Activated CD4-positive, alpha-beta T cell treated with anti-CD3 and anti-CD28 coated beads, Interleukin-2, amount 50 U/mL, for 24 hours (primary cell): ENCODE results near the gene DNAJC5G.
A peak's percentile ranks its signal among the peaks of the same experiment; 100 is the strongest.
"Not testable (repeated sequence)": the region's sequence is repeated elsewhere in the genome, so short reads cannot be mapped to it uniquely, and the experiment has no call there.

Experiments used
- DNase-seq, 2 donors: peaks; one replicate each; pipeline ENCODE4 v3.0.0-alpha.2; 2020; ENCODE audit warnings: low read depth in 1 of 2, low spot score in 1 of 2

The DNAJC5G gene

DNA sequence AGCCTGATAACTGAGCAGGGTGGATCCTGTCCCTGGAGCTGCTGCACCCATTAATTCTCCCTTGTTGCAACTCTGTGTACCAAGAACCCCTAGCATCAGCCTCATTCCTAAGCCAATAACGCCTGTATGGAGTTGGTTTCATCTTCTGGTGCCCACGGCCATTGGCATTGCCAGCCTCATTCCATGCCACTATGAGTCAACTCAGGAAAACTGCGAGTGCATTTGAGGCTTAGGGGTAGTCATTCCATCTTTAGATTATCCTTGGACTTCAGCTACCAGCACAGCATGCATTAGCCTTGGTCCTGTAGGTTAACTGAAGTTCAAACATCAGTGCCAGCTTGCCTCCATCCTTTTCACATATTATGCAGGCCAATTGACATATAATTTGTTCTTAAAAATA is 5.6 kb downstream of the DNAJC5G start:
- no peak for DNase-seq

- no peak for DNase-seq
Measured at GRCh38 chr2:27281442-27281841, 6.2 kb downstream of the DNAJC5G start.

DNA sequence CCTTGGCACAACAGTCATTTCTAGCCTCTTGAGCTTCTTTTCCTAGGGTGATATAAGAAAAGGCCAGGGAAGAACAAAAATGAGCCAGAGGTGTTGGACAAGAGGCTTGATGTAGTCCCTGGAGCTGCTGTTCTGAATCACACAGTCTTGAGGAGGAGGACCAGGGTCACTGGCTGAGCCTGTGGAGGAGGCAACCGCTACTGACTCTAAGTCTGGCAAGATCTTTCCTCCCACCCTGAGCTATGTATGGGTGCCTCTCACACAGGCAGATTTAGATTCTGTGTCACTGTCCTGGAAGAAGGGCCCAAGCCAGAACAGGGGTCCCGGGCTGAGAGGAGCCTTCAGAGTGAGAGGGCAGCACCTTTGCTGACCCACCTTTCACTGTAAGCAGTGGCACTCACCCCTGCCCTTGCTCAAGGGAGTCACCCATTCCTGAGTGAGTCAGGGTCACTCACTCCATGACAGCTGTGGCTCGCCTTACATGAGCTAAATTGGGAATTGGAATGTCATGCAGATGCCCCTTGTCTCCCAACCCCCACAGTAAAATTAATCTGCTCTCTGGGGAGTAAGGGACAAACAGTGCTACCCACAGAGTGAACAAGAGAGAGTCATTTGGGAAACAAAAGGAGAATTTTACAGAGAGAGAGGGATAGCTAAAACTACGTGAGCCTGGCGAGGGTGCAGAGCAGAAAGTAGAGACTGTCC is 6.8 kb downstream of the DNAJC5G start, which contains the start of gene TRIM54:
Gene TRIM54, plus strand, starts transcription at position 575 of the 705 bp plus-strand sequence. CDS start 303 bp downstream, outside the sequence.
- no peak for DNase-seq

DNA sequence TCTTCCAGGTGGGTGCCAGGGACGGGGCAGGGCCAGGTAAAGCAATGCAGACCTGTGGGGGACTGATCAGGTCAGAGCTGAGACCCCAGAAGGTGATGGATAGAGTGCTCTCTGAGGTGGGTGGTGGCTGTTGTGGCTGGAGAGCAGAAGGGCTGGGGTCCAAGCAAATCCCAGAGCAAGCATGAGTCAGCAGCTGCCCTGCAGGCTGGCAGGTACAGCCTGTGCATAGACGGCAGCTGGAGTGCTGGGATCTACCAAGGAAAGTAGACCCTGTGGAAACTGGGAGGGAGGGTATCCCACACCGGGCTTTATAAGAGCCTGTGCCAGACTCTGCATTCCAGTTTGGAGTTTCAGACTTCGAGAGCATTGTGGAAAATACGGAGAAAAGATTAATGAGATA is 7.7 kb downstream of the DNAJC5G start:
- DNase-seq, result no peak

DNA sequence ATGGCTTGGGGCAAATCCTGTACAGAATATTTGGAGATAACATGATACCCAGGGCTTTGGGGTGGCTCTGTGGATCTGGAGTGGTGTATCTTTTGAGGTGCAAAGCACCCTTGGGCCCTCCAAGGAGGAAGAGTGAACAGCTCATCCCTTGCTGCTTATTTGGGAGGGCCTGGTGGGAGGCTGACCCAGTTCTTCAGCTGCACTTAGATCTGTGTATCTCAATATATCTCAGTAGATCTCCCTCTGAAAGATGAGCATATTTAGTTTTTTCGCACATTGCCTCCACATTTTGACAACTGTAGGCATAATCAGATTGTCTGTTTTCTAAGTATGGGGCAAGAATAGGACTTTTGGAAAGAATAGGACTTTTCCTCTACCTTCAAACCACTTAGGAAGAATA is 9.8 kb downstream of the DNAJC5G start:
- no peak for DNase-seq

- DNase-seq, result no peak
Measured at GRCh38 chr2:27285481-27285880, 10.2 kb downstream of the DNAJC5G start.

DNA sequence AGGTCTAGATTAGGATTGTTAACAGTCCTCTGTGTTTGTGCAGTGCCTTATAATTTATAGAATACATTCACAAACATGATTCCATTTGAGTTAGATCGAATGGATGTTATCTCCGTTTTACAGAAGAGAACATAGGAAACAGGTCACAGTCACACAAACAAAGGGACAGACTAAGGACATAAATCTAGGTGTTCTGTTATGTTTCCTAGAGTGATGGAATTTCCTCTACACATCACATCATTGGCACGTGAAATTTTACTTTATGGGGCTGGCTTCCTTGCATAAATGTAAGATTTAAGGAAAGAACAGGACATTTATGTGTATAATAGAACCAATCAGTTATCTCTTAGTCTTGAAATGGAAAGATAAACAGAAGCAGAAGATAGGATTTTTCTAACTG is 13.4 kb downstream of the DNAJC5G start:
- DNase-seq, result no peak

- no peak for DNase-seq
Measured at GRCh38 chr2:27290549-27290948, 15.3 kb downstream of the DNAJC5G start.

DNA sequence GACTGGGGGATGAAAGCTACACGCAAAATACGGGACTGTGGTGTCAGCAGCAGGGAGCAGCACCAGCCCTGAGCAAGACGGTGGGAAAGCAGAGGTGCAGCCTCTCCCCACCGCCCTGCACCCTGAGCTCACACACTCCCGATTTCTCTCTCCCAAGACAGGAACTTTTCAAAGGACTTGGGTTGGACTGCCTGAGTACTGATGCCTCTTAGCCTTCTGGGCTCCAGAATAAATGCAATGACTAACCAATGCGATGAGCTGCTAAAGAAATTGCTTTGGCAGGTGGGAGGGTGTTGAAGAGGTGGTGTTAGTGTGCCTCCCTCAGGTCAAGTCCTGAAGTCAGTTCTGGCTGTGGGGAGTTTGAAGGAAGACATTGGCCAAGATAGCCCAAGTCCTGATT is 16.6 kb downstream of the DNAJC5G start:
- DNase-seq, result no peak

DNA sequence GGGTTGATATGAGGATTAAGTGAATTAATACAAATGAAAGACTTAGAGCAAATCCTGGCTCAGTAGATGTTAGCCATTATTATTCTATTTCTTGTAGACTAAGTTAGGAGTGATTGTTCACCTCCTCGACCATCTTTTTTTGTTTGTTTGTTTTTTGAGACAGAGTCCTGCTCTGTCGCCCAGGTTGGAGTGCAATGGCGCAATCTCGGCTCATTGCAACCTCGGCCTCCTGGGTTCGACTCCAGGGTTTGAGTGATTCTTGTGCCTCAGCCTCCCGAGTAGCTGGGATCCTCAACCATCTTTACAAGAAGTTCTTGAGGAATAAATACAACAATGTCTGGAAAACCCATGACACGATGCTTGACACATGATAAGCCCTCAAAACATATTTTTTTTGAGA is 19.7 kb downstream of the DNAJC5G start:
- DNase-seq, result no peak

DNA sequence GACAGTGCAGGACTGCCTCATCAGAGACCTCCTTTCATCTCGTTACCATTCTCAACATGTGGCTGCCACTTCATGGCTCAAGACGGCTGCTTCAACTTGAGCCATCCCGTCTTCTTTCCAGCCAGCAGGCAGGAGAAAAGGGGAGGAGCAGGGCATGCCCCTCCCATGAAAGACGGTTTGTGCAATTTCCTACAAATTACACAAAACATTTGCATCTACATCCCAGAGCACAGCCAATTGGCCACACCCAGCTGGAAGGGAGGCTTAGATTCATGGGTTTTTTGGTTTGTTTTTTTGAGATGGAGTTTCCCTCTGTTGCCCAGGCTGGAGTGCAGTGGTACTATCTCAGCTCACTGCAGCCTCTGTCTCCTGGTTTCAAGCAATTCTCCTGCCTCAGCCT is 21.2 kb downstream of the DNAJC5G start:
- DNase-seq, result no peak

- no peak for DNase-seq
Measured at GRCh38 chr2:27297195-27297594, 22.0 kb downstream of the DNAJC5G start.

DNA sequence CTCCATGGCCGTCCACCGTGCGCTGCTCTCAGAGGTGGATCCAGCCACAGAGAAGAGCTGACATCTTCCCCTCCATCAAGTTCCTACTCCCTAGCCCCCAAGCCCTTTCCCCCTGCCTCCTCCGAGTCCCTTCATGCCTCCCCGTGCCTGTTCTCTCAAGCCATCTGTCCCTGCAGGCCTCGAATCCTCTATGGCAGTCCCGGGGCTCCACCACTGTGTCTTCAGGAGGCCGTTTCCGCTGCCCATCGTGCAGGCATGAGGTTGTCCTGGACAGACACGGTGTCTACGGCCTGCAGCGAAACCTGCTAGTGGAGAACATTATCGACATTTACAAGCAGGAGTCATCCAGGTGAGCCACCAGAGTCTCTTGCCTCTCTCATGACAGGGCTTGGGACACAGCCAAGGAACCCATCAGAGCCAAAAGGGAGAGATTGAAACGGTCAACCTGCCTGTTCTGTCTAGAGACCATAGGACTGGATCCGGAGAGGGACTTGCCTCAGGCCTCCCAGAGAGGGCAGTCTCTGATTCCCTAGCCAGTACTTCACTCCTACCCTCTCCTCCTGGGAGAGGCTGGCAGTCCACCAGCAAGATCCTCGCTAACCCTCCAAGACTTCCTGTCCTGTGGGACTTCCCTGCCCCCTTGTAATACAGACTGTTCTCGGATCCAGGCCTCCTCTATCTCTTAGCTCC is 23.3 kb downstream of the DNAJC5G start:
- DNase-seq, result no peak

DNA sequence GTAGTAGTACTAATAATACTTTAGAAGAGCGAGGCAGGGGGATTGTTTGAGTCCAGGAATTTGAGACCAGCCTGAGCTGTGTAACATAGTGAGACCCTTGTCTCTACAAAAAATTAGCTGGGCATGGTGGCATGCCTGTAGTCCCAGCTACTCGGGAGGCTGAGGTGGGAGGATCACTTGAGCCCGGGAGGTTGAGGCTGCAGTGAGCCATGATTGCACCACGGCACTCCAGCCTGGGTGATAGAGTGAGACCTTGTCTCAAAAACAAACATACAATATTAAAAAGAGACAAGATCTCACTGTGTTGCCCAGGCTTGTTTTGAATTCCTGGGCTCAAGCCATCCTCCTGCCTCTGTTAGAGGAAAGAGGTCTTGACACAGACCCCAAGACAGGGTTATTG is 25.4 kb downstream of the DNAJC5G start:
- not testable (repeated sequence) for DNase-seq

GRCh38 chr2:27303093-27304025 is 28.1 kb downstream of the DNAJC5G start:
- peak in 1 of 2 donors; percentile 44 for DNase-seq

DNA sequence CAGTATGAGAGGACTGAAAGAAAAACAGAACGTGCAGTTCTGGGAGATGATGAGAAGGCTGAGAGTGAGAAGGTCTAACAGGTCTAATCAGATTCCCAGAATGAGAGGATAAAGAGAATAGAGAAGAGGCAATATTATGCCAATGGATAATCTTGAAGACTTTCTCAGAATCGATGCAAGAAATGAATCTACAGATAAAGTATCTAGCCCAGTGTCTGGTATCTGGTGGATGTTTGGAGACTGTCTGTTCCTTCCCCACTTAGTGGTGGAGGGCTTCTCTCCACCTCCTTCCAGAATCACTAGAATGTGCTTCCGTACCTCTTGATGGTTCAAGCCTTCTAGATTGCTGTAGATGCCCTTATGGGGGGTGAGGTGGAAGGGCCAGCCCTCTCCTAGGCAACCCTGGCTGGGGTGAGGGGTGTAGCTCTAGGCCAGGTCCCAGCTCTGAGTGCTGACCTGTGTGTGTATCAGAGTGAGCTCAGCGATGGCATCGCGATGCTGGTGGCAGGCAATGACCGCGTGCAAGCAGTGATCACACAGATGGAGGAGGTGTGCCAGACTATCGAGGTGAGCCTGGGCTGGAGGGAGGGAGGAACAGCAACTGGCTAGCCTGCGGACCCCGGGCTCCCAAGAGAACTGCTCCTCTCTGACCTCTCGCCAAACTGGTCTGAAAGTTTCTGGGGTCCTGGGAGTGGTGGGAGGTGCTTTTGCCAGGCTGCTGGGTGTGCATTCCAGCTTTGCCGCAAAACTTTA is 29.4 kb downstream of the DNAJC5G start:
- DNase-seq, result no peak

GRCh38 chr2:27305516-27305915 is 30.3 kb downstream of the DNAJC5G start:
- no peak for DNase-seq

DNA sequence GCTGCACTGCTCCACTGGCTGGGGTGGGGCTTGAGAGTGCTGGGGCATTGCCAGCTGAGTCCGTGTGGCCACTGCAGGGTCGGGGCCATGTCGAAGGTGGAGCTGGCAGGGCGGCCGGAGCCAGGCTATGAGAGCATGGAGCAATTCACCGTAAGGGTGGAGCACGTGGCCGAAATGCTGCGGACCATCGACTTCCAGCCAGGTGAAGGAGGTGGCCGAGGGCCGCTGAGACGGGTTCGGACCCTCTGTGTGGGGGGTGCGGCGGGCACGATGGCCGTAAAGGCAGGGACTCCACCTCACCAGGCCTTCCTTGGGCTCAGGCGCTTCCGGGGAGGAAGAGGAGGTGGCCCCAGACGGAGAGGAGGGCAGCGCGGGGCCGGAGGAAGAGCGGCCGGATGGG is 30.9 kb downstream of the DNAJC5G start:
- no peak for DNase-seq

DNA sequence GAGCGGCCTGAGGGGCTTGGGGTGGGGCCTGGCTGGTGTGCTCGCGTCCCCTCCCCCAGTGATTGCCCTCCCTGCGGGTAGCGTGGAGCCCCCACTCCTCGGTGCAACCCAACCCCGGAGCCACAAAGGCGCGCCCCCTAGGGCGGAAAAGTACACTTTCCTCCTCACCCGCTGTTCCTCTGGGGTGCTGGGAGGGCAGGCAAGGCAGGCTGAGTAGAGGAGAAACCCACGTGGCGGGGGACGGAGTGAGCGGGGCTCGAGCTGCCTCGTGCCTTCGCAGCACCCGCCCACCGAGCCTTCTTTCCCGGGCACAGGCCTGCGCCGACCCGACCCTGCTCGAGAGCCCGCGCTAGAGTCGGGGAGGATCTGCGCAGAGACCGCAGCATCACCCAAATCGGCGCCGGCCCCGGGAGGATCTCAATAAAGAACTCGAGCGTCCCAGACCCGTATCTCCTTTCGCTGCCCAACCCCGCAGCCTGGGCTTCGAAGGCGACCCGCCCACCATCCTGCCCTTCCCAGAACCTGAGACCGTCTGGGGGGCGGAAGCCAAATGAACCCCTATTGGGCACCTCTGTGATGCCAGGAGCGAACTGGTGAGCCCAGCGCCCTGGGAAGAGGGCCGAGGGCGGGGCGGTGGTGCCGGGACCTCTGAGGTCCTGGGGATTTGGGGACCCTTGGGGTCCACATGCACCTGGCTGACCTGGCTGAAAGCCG is 31.5 kb downstream of the DNAJC5G start:
- no peak for DNase-seq

DNA sequence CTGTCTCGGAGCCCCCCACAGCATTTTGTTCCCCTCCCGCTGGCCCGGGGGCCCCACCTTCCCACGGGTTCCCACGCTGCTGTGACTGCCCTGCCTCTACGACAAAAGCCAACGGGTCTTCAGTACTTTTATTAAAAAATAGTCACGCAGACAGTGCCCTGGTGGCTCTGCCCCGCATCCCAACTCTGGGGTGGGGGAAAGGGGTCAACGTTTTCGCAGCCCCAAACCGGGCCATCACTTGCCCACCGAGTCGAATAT is 32.0 kb downstream of the DNAJC5G start:
- no peak for DNase-seq
